ENCODE measurements around the gene MRPS34.

The MRPS34 gene

GRCh38 chr16:1761751-1762150 is 11.2 kb downstream of the MRPS34 start:
- TF ChIP-seq CTCF (IDR thresholded peaks at IDR 0.05; ENCODE audit: low read length) (no peak), EZH2 (optimal IDR thresholded peaks at IDR 0.05; ENCODE audit: low read depth, low read length) (no peak), EZH2phosphoT487 (IDR thresholded peaks at IDR 0.05; ENCODE audit: low read length) (no peak)
- no peak overlapping the region for H3K4me2 ChIP-seq (ENCODE audit: low read depth, low read length)
- no peaks in the 10 kb centered on the region for H3K9me3 ChIP-seq (replicated peaks; ENCODE audit: insufficient read depth, low read length)
- DNase-seq, result no peak
- no peaks in the 10 kb centered on the region for H3K36me3 ChIP-seq (replicated peaks; ENCODE audit: insufficient read depth, low read length)
- H3K4me1 ChIP-seq (ENCODE audit: low read length), result no peaks in the 10 kb centered on the region
- H2AFZ ChIP-seq (ENCODE audit: low read length), result no peak overlapping the region
- no peak overlapping the region for H3K27ac ChIP-seq (ENCODE audit: low read length)
- H3K9me2 ChIP-seq (replicated peaks; ENCODE audit: insufficient read depth, low read length), result no peaks in the 10 kb centered on the region
- H3K79me2 ChIP-seq (ENCODE audit: low read length), result no peaks in the 10 kb centered on the region
- H3K4me3 ChIP-seq (ENCODE audit: low read length), result no peak overlapping the region
- no peaks in the 10 kb centered on the region for H4K20me1 ChIP-seq (ENCODE audit: insufficient read depth, low read length)
- H3K27me3 ChIP-seq (replicated peaks; ENCODE audit: insufficient read depth, low read length), result no peaks in the 10 kb centered on the region
- no peak overlapping the region for H3K9ac ChIP-seq (ENCODE audit: low read length)
- no peaks in the 10 kb centered on the region for H3F3A ChIP-seq (ENCODE audit: insufficient read depth, low read length)

DNA sequence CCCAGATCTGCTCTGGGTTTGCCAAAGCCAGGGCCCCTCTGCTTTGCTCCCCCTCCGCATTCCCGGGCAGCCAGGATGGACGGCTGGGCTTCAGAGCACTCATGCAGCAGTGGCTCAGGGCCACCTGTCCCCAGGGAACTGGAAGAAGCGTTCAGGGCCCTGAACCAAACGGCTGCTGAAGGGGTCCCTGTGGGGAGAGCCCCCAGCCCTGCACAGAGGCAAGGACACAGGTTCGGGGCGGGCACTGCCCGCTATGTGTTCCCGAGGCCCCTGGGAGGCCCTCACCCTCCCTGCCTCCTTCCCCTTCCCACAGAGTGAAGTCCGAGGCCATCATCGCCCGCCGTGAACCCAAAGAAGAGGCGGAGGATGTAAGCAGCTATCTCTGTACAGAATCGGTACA is 12.0 kb downstream of the MRPS34 start:
- Histone ChIP-seq H3K36me3 (replicated peaks; ENCODE audit: insufficient read depth, low read length) (no peaks in the 10 kb centered on the region), H3K9me2 (replicated peaks; ENCODE audit: insufficient read depth, low read length) (no peaks in the 10 kb centered on the region), H3K27me3 (replicated peaks; ENCODE audit: insufficient read depth, low read length) (no peaks in the 10 kb centered on the region), H3K9me3 (replicated peaks; ENCODE audit: insufficient read depth, low read length) (no peaks in the 10 kb centered on the region), H3K4me1 (ENCODE audit: low read length) (no peaks in the 10 kb centered on the region), H3K4me2 (ENCODE audit: low read depth, low read length) (no peak overlapping the region), H3K4me3 (ENCODE audit: low read length) (no peak overlapping the region), H2AFZ (ENCODE audit: low read length) (no peak overlapping the region), H3K9ac (ENCODE audit: low read length) (no peak overlapping the region), H3F3A (ENCODE audit: insufficient read depth, low read length) (no peaks in the 10 kb centered on the region), H4K20me1 (ENCODE audit: insufficient read depth, low read length) (no peaks in the 10 kb centered on the region), H3K27ac (ENCODE audit: low read length) (no peak overlapping the region), H3K79me2 (ENCODE audit: low read length) (no peaks in the 10 kb centered on the region)
- no peak for TF ChIP-seq CTCF (IDR thresholded peaks at IDR 0.05; ENCODE audit: low read length)
- no peak for TF ChIP-seq EZH2 (optimal IDR thresholded peaks at IDR 0.05; ENCODE audit: low read depth, low read length)
- TF ChIP-seq EZH2phosphoT487 (IDR thresholded peaks at IDR 0.05; ENCODE audit: low read length), result no peak
- no peak for DNase-seq

GRCh38 chr16:1759511-1759910 is 13.4 kb downstream of the MRPS34 start:
- no peaks in the 10 kb centered on the region for H3K79me2 ChIP-seq (ENCODE audit: low read length)
- no peak overlapping the region for H2AFZ ChIP-seq (ENCODE audit: low read length)
- TF ChIP-seq EZH2phosphoT487 (IDR thresholded peaks at IDR 0.05; ENCODE audit: low read length) (no peak), CTCF (IDR thresholded peaks at IDR 0.05; ENCODE audit: low read length) (no peak), EZH2 (optimal IDR thresholded peaks at IDR 0.05; ENCODE audit: low read depth, low read length) (no peak)
- no peak for DNase-seq
- no peaks in the 10 kb centered on the region for H3K36me3 ChIP-seq (replicated peaks; ENCODE audit: insufficient read depth, low read length)
- H3K9ac ChIP-seq (ENCODE audit: low read length), result no peak overlapping the region
- H3K9me2 ChIP-seq (replicated peaks; ENCODE audit: insufficient read depth, low read length), result no peaks in the 10 kb centered on the region
- H3F3A ChIP-seq (ENCODE audit: insufficient read depth, low read length), result no peaks in the 10 kb centered on the region
- H3K4me3 ChIP-seq (ENCODE audit: low read length), result no peak overlapping the region
- no peak overlapping the region for H3K4me2 ChIP-seq (ENCODE audit: low read depth, low read length)
- no peaks in the 10 kb centered on the region for H3K9me3 ChIP-seq (replicated peaks; ENCODE audit: insufficient read depth, low read length)
- no peaks in the 10 kb centered on the region for H4K20me1 ChIP-seq (ENCODE audit: insufficient read depth, low read length)
- no peaks in the 10 kb centered on the region for H3K27me3 ChIP-seq (replicated peaks; ENCODE audit: insufficient read depth, low read length)
- no peak overlapping the region for H3K27ac ChIP-seq (ENCODE audit: low read length)
- H3K4me1 ChIP-seq (ENCODE audit: low read length), result no peaks in the 10 kb centered on the region
